Ishikawa (cell line): ENCODE data around the gene LMF1.

Experiments
- CEBPB ChIP-seq: IDR thresholded peaks from 2 replicates; pipeline ENCODE4 v1.6.1; 2012
- CREB1 ChIP-seq: IDR thresholded peaks from 2 replicates; pipeline ENCODE4 v1.6.1; 2012; ENCODE audit warnings: low read depth
- EGR1 ChIP-seq: IDR thresholded peaks from 2 replicates; pipeline ENCODE4 v1.6.1; 2012
- EP300 ChIP-seq: IDR thresholded peaks from 2 replicates; pipeline ENCODE4 v1.6.1; 2012; ENCODE audit warnings: borderline replicate concordance
- FOXM1 ChIP-seq: IDR thresholded peaks from 2 replicates; pipeline ENCODE4 v1.6.1; 2012; ENCODE audit warnings: low read depth, borderline replicate concordance
- NFIC ChIP-seq: IDR thresholded peaks from 2 replicates; pipeline ENCODE4 v1.6.1; 2012
- RAD21 ChIP-seq: IDR thresholded peaks from 2 replicates; pipeline ENCODE4 v1.6.1; 2012; ENCODE audit warnings: low read depth
- TAF1 ChIP-seq: IDR thresholded peaks from 2 replicates; pipeline ENCODE4 v1.6.1; 2012; ENCODE audit warnings: low read depth, mild to moderate bottlenecking
- TCF12 ChIP-seq: IDR thresholded peaks from 2 replicates; pipeline ENCODE4 v1.6.1; 2012; ENCODE audit warnings: low read depth
- TEAD4 ChIP-seq: IDR thresholded peaks from 2 replicates; pipeline ENCODE4 v1.6.1; 2012
- YY1 ChIP-seq: IDR thresholded peaks from 2 replicates; pipeline ENCODE4 v1.6.1; 2012; ENCODE audit warnings: low read depth
- ZBTB7A ChIP-seq: IDR thresholded peaks from 2 replicates; pipeline ENCODE4 v1.6.1; 2012; ENCODE audit warnings: low read depth
- TF ChIP-seq, protein P1 (sequence below): IDR thresholded peaks from 2 replicates; pipeline ENCODE4 v1.6.1; 2012
- TF ChIP-seq, protein P2 (sequence below): IDR thresholded peaks from 2 replicates; pipeline ENCODE4 v1.6.1; 2012
- TF ChIP-seq, protein P3 (sequence below): IDR thresholded peaks from 2 replicates; pipeline ENCODE4 v1.6.1; 2012; ENCODE audit warnings: low read depth, mild to moderate bottlenecking

Gene LMF1

GRCh38 chr16:847151-847550, 123.6 kb downstream of the LMF1 start:
- TF ChIP-seq CREB1 (no peak), TCF12 (no peak), ZBTB7A (no peak), CEBPB (no peak), TEAD4 (no peak), RAD21 (no peak), FOXM1 (no peak), EGR1 (no peak), NFIC (no peak), EP300 (no peak), YY1 (no peak), TAF1 (no peak)
- TF ChIP-seq, protein P1, sequence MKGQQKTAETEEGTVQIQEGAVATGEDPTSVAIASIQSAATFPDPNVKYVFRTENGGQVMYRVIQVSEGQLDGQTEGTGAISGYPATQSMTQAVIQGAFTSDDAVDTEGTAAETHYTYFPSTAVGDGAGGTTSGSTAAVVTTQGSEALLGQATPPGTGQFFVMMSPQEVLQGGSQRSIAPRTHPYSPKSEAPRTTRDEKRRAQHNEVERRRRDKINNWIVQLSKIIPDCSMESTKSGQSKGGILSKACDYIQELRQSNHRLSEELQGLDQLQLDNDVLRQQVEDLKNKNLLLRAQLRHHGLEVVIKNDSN, result no peak
- TF ChIP-seq, protein P2, sequence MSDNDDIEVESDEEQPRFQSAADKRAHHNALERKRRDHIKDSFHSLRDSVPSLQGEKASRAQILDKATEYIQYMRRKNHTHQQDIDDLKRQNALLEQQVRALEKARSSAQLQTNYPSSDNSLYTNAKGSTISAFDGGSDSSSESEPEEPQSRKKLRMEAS, result no peak
- TF ChIP-seq, protein P3, sequence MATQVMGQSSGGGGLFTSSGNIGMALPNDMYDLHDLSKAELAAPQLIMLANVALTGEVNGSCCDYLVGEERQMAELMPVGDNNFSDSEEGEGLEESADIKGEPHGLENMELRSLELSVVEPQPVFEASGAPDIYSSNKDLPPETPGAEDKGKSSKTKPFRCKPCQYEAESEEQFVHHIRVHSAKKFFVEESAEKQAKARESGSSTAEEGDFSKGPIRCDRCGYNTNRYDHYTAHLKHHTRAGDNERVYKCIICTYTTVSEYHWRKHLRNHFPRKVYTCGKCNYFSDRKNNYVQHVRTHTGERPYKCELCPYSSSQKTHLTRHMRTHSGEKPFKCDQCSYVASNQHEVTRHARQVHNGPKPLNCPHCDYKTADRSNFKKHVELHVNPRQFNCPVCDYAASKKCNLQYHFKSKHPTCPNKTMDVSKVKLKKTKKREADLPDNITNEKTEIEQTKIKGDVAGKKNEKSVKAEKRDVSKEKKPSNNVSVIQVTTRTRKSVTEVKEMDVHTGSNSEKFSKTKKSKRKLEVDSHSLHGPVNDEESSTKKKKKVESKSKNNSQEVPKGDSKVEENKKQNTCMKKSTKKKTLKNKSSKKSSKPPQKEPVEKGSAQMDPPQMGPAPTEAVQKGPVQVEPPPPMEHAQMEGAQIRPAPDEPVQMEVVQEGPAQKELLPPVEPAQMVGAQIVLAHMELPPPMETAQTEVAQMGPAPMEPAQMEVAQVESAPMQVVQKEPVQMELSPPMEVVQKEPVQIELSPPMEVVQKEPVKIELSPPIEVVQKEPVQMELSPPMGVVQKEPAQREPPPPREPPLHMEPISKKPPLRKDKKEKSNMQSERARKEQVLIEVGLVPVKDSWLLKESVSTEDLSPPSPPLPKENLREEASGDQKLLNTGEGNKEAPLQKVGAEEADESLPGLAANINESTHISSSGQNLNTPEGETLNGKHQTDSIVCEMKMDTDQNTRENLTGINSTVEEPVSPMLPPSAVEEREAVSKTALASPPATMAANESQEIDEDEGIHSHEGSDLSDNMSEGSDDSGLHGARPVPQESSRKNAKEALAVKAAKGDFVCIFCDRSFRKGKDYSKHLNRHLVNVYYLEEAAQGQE, result no peak

DNA sequence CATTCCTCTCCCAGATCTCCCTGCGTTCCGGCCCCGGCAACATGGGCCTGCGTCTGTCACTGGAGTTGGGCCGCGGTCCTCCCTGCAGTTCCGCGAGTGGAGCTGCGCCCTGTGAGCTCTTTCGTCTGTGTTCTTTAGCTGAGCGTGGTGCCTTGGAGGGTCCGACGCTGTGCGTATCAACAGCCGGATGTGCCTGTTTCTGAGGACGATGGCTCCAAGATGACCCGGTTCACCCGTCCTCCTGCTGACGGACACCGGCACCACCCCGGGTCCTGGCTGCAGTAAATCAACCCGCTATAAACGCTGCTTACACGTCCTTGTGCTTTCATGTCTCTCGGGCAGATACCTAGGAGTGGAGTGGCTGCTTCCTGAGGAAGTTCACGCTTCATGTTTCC, 125.4 kb downstream of the LMF1 start:
- TF ChIP-seq YY1, result no peak
- no peak for TF ChIP-seq NFIC
- TF ChIP-seq FOXM1, result no peak
- TF ChIP-seq, protein P1, result no peak
- no peak for TF ChIP-seq ZBTB7A
- TF ChIP-seq CREB1, result no peak
- no peak for TF ChIP-seq TEAD4
- TF ChIP-seq, protein P3, result no peak
- TF ChIP-seq RAD21, result no peak
- no peak for TF ChIP-seq TAF1
- no peak for TF ChIP-seq CEBPB
- TF ChIP-seq TCF12, result no peak
- TF ChIP-seq, protein P2, result no peak
- no peak for TF ChIP-seq EGR1
- TF ChIP-seq EP300, result no peak

GRCh38 chr16:844638-845350, 126.0 kb downstream of the LMF1 start:
- TF ChIP-seq FOXM1 (no peak), EP300 (no peak), TEAD4 (no peak)
- TF ChIP-seq, protein P2, result no peak
- TF ChIP-seq, protein P3, result no peak

GRCh38 chr16:843771-844170, 127.0 kb downstream of the LMF1 start:
- TF ChIP-seq RAD21 (no peak), NFIC (no peak), YY1 (no peak), FOXM1 (no peak), EGR1 (no peak), TCF12 (no peak), CREB1 (no peak), TAF1 (no peak)
- TF ChIP-seq, protein P2, result no peak
- TF ChIP-seq, protein P3, result no peak
